Activated CD8-positive, alpha-beta memory T cell treated with anti-CD3 and anti-CD28 coated beads, Interleukin-2, amount 50 U/mL, for 1 hour (primary cell): ENCODE results near the gene KCTD17.

Experiments used
- DNase-seq: peaks from one replicate; pipeline ENCODE4 v3.0.0-alpha.2; 2020; ENCODE audit errors: extremely low read depth

Gene KCTD17

DNA sequence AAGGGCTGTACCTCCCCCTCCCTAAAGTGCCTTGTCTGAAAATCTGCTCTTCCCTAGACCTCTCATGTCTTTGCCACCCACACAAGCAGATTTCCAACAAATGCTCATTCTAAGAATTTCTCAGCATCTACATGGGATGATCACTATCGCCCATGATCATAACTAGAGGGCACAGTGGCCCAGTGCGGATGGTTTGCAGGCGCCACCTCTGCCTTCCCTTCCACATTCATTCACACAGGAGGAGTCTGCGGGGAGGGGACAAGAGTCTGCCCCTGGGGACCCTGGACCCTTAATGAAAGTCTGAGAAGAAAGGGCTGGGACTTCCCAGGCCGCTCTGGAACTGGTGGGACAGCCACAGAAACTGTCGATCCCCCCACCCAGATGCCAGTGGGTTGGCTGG lies 28.9 kb downstream of the KCTD17 start:
- DNase-seq, result no peak

DNA sequence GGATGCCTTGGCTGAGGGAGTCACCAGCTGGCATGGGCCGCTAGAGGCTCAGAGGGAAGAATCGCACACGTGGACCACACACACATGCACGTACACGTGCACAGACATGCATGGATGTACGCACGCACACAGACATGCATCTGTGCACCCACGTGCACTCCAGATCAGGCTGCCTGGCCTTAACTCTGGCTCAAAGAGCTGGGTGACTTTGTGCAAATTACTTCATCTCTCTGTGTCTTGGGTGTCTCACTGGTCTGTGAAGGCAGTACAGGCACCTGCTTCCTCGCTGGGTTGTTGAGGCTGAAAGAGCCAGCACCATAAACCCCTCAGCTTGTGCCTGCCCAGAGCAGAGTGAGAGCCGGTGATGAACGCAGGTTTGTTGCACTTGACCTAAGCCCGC lies 29.3 kb downstream of the KCTD17 start:
- no peak for DNase-seq

DNA sequence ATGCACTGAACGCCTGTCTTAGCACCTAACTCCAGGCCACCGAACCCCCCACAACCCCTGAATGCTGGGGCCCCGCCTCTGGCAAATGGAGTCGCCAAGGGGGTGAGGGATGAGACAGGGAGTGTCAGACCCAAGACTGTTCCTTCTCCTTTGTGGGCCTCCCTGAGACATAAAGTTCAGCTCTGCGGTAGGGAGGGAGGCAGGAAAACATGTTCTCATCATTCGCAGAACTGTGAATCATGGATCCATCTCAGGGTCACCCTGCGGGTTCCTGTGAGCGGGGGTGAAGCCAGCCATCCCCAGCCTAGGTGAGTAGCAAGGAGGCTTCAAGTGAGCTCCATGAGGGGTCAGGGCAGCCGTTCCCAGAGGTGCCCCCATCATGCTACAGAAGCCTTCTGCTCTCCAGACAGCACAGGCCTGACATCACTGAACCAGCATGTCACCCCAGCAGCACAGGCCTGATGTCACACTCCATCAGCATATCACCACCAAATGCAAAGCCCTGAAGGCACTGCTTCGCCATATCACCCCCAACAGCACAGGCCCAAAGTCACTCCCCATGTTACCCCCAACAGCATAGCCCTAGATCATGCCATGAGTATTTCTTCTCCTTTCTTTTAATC lies 30.8 kb downstream of the KCTD17 start:
- no peak for DNase-seq

DNA sequence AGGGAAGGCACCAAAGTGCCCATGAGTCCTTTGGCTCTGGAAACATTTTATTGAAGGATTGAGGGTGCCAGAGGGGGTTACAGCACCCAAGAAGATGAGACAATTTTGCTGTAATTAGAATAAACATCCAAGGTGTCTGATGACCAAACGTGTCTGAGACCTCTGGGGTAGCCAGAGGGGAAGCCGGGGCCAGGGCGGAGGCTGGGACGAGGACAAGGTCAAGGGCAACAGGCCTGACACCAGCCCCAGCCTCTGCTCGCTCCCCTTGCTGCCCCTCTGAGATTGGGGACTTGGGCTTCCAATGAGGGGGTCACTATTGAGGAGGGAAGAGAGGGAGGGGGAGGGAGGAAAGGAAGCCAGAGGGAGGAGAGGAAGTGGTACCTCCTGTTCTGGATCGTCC lies 32.4 kb downstream of the KCTD17 start:
- DNase-seq, result no peak

DNA sequence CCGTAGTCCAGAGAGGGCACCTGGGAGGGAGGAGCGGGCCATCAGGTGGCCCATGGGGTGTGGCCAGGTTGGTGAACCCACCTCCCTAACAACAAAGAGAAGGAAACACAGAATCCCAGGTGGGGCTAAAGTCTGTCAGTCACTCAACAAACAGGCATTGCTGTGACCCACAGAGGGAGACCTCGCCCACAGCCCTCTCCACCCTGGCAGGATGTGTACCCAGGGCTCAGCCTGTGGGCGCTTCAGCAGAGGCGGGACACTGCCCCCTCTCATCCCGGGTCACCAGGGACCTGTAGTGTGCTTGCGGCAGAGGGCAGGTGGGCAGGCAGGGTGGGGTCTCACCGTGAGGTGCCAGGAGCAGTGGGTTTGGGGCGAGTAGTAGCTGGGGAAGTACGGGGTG lies 32.8 kb downstream of the KCTD17 start:
- DNase-seq, result no peak

DNA sequence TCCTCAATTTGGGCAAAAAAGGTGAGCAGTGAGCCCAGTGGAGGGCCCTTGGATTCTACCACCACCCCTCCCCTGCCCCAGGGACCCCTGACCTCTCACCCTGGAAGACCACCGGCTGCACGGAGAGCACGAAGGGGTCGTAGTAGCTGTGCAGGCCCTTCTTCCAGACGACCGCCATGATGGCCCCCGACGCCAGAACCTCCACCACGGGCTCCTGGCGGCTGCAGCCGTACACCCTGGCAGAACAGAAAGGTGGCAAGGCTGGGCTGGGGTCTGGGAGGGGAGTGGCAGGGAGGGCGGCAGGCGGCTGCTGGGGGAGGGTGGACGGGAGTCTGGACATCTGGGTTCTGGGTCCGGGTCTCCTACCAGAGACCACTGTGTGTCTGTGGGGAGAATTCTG lies 34.6 kb downstream of the KCTD17 start:
- DNase-seq, result no peak

DNA sequence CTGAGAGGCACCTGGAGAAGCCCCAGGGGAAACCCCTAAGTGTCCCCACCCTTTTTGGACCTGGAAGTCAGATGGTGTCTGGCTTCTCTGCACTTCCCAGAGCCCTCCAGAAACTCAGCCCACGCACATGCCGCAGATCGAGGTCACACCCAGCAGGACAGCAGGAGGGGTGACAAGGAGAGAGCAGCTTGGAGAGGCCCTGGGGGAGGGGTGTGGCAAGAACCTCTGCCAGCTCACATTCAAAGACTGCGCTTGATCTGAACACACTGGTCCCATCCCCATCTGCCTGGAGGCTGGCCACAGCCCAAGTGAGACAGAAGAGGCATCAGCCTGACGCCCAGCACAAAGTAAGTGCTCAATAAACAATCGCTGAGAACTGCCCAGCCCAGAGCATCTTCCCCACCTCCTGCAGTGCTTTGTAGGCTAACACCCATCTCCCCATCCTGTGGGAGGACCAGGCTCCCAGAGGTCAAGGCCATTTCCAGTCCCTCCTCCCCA lies 36.6 kb downstream of the KCTD17 start:
- DNase-seq, result no peak

DNA sequence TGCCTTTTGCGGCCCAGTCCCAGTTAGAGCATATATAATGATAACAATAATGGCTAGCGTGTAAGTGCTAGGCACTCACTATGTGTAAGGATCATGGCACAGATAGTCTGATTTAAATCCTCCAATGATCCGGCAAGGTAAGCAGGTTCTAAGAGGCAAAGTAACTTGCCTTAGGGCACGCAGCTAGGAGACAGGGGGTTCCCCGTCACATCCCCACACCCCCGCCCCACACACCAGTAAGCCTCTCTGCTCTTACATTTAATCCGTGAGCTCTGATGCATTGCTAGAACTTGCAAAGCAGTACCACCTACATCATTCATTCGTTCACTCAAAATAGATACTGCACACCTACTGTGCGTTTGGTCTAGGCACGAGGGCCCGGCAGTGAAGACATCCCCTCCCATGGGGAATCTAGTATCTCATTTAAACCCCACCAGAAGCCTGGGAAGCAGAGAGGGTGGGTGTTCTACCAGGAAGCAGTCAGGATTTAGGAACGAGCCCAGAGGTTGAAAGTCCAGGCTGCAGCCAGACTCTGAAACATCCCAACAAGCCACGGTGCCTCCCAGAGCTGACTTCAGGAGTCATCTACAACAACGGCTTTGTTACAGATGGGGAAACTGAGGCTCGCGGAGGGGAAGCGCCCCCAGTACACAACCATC lies 37.3 kb downstream of the KCTD17 start:
- no peak for DNase-seq

DNA sequence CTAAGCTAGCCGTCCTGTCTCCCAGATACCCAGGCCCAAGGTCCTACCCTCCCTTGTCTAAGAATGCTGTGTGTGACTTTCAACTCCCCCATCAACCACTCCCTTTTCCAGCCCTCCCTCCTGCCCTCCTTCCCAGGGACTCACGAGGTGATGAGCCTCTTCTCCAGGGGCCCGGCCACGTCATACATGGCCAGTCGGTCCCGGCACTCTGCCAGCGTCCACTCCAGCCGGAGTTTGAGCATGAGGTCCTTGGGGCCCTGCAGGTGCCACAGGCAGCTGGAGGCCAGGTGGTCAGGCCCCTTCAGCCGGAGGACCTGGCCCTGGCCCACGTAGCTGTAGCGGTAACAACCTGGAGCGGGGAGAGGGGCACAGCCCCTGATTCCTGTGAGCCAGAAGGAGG lies 37.9 kb downstream of the KCTD17 start:
- no peak for DNase-seq

DNA sequence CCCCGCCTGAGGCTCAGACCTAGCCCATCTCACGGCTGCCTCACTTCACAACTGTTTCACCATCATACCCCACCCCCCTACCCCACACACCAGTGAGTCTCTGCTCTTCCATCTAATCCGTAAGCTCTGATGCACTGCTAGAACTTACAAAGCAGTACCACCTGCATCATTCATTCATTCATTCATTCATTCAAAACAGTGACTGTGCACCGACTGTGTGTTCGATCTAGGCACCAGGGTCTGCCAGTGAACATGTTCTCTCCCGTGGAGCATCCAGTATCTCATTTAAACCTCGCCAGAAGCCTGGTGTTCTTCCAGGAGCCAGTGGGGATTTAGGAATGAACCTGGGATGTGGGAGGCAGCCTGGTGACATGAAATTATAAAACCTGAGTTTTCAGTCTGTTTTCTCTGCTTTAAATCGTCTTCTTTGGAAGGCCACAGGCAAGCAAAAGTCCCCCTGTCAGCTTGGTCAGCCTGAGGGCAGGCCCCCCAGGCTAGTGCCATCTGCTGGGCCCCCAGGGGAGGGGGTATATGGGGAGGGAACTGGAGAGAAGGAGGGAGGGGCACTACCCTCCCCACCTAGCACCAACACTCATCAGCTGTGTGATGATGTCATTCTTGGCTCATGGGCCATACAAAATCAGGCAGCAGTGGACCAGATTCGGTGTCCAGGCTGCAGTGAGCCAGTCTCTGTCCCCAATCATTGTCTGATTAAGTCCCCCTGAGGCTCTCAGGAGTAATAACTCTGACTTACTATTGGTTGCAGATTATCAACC lies 39.6 kb downstream of the KCTD17 start:
- no peak for DNase-seq

DNA sequence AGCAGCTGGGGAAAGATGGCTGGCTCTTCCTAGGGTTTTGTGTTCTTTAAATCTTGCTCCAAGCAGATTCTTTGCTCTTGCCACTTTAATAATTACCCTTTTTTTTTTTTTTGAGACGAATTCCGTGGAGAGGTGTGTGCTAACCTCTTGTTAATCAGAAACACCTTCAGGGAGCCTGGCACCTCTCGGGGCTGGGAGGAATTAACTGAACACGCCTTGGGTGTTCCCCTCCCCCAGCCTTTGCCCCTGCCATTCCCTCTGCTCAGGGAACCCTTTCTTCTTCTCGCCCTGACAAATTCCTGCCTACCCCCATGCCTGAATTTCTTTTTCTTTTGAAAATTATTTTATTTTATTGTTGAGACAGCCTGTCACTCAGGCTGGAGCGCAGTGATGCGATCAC lies 40.5 kb downstream of the KCTD17 start:
- no peak for DNase-seq

DNA sequence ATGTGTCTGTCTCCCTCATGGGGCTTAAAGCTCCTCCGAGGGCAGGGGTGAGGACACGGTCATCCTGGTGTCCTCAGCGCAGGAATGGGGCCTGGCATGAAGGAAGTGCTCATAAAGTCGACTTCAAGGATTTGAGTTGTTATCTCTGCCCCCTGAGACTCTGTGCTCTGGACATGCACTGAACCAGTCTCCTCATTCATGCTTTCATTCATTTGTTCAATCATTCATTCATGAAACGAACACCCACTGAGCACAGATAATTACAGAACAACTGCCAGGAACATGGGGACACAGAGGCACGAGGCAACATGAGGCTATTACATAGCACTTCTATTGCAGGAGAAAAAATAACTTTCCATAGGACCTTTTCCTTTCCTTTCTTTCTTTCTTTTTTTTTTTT lies 41.5 kb downstream of the KCTD17 start:
- no peak for DNase-seq

DNA sequence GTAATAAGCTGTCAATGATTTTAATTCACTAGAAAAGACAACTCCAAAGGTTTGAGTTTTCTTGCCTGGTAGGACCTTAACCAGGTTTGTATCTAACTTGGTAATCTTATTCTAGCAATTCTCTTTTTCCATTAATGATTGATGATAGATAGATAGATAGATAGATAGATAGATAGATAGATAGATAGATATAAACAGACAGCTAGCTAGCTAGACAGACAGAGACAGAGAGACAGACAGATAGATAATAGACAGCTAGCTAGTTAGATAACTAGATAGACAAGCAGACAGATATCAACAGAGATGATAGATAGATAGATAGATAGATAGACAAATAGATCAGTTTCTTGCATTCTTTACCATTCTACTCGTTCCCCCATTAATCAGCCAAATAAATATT lies 42.7 kb downstream of the KCTD17 start:
- no peak for DNase-seq

DNA sequence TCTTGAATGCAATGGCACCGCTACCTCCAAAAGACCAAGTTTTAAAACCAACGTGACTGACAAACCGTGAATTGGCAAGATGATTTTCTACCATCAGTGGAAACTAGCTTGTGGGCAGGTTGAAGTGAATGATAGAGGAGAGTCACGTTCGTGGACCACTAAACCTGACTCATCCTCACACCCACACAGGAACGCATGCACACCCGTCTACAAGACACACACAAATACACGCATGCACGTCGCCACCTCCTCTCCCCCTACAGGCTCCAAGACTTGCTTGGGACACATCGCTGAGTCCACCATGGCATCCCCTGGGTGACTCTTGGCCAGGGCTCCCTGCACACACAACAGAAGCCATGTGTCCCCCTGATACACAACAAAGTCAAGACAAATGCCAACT lies 43.6 kb downstream of the KCTD17 start:
- DNase-seq, result no peak

DNA sequence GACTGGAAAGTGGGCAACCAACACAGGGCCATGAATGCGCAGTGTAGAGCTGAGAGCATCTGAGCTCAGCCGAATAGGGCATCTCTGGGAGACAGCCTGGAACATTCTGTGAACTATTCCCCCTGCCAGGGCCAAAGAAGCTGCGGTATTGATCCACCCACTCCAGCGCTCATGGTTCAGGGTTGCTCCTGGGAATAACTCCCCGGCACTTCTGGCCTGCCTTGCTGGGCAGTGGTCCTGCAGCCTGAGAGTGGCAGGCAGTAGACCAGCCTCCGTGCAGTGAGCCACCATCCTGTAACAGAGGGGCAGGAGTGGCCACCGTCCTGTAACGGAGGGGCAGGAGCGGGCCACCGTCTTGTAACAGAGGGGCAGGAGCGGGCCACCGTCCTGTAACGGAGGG lies 45.8 kb downstream of the KCTD17 start:
- DNase-seq, result no peak

DNA sequence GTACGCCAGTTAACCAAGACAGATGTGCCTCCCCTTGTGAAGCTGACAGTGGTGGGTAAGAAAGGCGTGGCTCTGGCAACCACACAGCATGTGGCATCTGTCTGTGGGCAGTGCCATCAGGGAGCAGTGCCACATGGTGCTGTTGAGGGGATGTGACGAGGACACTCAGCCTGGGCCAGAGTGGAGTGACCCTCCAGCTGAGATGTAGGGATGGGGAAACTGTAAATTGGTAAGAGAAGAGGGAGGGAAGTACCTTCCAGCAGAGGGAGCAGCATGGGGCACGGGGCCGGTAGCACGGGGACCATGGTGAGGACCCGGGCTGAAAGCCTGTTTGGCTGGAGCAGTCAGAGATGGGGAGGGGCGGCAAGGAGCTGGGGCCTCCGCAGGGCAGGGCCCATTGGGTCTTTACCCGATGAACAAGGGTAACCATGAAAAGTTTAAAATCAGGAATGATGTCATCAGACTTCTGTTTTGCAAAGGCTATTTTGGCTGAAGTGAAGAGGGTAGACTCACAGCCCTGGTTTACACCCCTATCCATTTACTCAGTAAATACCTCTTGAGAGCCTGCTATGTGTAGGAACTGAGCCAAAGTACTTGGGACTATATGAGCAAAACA lies 47.5 kb downstream of the KCTD17 start:
- DNase-seq, result no peak

DNA sequence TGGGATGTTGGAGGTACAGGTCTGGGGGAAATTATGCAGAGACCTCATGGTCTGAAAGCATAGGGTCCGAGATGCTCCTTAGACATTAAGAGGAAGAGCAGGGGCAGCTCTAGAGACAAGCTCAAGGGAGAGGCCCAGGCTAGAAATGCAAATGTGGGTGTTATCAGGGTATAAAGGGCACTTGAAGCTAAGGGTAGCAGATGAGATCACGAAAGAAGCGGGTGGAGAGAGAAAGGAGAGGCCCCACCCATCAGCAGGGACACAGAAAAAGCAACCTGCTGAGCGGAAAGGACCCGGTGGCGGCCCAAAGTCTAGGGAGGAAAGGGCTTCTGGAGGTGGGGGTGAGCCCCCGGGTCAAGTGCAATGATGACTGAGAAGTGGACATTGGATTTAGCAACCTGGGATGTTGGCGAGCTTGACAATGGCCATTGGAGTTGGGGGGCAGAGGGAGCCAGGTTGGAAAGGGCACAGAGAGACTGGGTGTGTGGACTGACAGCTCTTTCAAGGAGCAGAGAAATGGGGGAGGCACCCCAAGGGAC lies 49.1 kb downstream of the KCTD17 start:
- no peak for DNase-seq

DNA sequence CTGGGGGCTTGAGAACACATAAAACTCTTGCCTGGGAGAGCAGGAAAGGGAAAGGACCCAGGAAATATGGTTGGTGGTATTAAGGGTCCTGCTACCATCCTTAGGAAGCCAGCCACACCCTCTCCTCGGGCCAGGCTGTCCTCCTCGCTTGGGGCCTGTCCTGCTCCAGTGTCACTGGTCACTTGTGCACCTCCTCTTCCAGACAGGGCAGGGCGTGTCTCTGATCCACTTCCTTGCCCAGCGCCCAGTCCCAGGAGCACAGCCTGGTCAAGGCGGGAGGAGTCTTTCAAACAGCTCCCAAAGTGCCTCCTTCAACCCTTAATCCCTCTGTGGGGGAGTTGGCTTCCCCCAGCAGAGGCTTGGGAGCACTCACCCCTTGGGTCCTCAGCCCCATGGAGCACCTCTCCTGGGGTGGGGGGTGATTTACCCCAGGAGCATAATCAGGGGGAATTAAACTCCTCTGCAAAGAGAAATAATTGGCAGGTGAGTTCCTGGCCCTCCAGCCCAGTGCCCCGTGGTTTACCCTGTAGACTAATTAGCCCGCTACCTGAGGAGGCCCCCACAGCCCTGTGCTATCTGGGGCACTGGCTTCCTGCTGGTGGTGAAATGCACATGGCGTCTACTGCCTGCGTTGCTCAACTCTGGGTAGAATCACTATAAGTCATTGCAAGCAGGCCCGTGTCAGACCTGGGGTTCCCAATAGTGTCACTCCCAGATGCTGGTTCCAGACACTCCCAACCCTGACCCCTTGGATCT lies 49.9 kb downstream of the KCTD17 start:
- no peak for DNase-seq

DNA sequence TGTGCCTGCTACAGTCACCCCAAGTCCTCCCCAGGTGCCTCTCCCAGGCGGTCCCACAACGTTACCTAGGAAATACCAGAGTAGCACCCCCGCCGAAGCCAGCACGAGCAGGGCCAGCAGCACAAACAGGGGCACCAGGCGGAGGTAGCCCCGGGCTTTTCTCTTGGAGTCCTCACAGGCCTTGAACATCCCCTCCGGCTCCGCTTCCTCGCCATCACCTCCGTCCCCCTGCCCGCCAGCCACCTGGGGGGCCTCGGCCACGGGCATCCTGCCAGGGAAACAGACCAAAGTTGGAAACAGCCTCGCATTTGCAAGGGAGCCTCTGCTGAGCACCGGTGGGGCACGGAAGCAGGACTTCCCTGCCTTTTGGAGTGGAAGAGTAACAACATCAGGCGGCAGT lies 51.6 kb downstream of the KCTD17 start:
- no peak for DNase-seq

DNA sequence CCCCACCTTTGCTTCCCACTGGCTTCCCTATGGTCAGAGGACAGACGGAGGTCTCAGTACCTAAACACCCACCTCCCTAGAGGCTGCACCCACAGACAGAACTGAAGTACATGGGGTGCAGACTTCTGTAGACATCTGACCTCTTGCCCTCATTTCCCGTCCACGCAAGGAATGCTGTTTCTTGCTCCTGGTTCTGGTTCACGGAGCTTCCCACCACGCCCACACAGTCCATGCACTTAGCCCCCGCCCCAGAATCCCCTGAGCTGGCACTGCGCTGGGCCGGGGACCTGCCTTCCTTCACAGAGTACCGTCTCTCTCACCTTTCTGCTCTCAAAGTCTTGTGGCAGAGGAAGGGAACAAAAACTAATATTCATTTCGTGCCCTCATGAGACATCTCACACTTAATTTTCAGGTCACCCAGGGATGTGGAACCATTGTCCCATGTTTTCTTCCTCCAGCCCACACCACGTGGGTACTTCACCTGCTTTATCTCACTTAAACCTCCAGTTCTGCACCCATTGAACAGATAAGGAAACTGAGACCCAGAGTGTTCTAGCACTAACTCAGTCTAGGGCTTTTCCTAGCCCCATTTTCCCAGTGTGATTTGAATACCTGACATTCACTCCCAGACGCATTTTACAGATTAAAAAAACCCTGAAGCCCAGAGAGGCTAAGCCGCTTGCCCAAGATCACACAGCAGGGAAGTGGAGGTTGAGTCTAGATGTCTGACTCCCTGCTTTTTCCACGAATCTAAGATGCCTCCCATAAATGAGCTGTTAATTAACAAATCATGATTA lies 52.3 kb downstream of the KCTD17 start:
- DNase-seq, result no peak

DNA sequence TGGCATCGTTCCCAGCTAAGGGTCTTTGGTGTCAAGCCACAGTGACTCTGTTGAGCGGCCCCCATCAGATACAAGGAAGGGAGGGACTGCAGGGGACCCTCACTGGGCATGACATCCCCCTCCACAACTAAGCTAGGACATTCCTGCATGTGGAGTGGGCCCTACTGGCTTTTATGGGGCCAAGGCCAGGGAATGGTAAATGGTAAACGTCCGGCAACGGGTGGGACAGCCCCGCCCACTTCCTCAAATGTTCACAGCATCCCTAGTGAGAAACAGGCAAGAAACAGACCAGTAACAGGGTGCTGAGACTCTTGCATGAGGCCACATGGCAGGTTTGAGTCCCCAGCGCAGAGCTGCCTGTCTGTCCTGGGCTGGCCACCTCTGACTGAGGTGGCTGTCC lies 53.6 kb downstream of the KCTD17 start:
- DNase-seq, result no peak
